Pancreas (tissue), 10 donors: ENCODE data around the gene SLC25A17. TPM values are rescaled to one million over a fixed set of nuclear protein-coding genes. Genes with fewer than 3 reads are reported as not detected.

Source experiments
- ATAC-seq, 4 donors: fragments of 200-7000 bp; cut with Tn5 transposase; one replicate each; pipeline versions ENCODE4 v1.8.0 to v1.9.1; 2020; ENCODE audit warnings: mild to moderate bottlenecking in 4 of 4, moderate library complexity in 4 of 4
- DNase-seq, 6 donors: peaks; one replicate each; pipeline ENCODE4 v3.0.0-alpha.2; 2020
- FAIRE-seq: peaks from 2 replicates; lab custom pipeline; 2012; peaks lifted over from hg19 to GRCh38; lab: Jason Lieb, UNC
- H3K27ac ChIP-seq, 4 donors: fragments of 200-600 bp; sonication (generic); 1 replicate in 3 of 4; 2 replicates in 1 of 4; pipeline versions ENCODE4 v1.5.0 to v1.8.0; 2020
- H3K27me3 ChIP-seq, 4 donors: fragments of 200-600 bp; one replicate each; pipeline ENCODE4 v1.8.0; 2021
- H3K36me3 ChIP-seq, 3 donors: fragments of 200-600 bp; sonication (generic) in 1 of 3; one replicate each; pipeline versions ENCODE4 v1.5.0 to v1.8.0; 2020 to 2021
- H3K4me1 ChIP-seq, 3 donors: fragments of 200-600 bp; one replicate each; pipeline ENCODE4 v1.8.0; 2021
- H3K4me3 ChIP-seq, 4 donors: fragments of 200-600 bp; sonication (generic) in 2 of 4; one replicate each; pipeline versions ENCODE4 v1.5.0 to v1.8.0; 2020 to 2021
- H3K9me3 ChIP-seq, 4 donors: fragments of 200-600 bp; one replicate each; pipeline ENCODE4 v1.8.0; 2021
- CTCF ChIP-seq, 4 donors: fragments of 200-600 bp; sonication (generic) in 3 of 4; IDR thresholded peaks; one replicate each; pipeline versions ENCODE4 v1.5.0 to v1.8.0; 2021; ENCODE audit warnings: antibody characterized with exemption in 4 of 4
- WGBS, 2 donors: extraction: QIAGEN DNeasy Blood & Tissue Kit; methylation state at CpG; one replicate each; pipeline ENCODE4 v1.1.7; 2013; 5-methylcytosine and 5-hydroxymethylcytosine counted together
- intact Hi-C, 3 donors: fragments of 100-400 bp; cut with DNase I; formaldehyde crosslinking; loops; one replicate each; pipeline versions ENCODE4 v1.11.1 to v1.14.2; 2022
- polyA plus RNA-seq, 2 donors: library from polyadenylated mRNA; stranded (reverse); fragments of 200-250 nt; gene quantifications; one replicate each; pipeline ENCODE4 v1.2.3, GENCODE V29; 2013
- total RNA-seq, 6 donors: library from RNA; stranded (reverse); fragmentation: NEBNext Ultra II Directional in 4 of 6; extraction: Animal tissue kit (Norgen Biotek cat#: 25700) in 4 of 6; gene quantifications; one replicate each; pipeline versions ENCODE4 v1.2.1 to v1.2.4, GENCODE V29; 2021 to 2023
- donor health status: healthy with polysubstance abuse.
- donor health status: DM: no; HTN: no; CAD: no; lungs with moderate emphysema.
- donor health status: DM: no; HTN: no; CAD: no.
- donor health status: control.
- donor health status: control.
- donor health status: Bipolar disorder and iron deficiency.
- donor health status: DM: yes; HTN: yes; CAD: no.
- donor health status: DM: no; HTN: no; CAD: no.
- donor health status: DM: no; HTN: no; CAD: no.
- donor health status: DM: yes; HTN: yes; CAD: no.

Gene SLC25A17
- total and polyA plus RNA-seq, 8 donors: 5.8 to 15.6 (median 8.5) TPM

DNA sequence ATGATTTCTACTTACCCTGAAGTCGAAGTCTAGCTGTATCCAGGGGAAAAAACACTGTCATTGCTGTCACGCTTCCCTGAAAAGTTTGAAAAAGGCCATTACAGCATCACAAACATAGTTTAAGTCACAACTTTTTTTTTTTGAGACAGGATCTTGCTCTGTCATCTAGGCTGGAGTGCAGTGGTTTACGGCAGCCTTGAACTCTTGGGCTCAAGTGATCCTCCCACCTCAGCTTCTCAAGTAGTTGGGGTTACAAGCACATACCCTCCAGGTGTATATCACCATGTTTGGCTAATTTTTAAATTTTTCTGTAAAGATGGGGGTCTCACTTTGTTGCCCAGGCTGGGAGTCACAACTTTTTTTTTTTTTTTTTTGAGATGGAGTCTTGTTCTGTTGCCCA is 20.1 kb downstream of the SLC25A17 start:
- ATAC-seq: no peak
- Histone ChIP-seq H3K4me3 (no peak overlapping the region), H3K4me1 (no peaks in the 10 kb centered on the region), H3K36me3 (no peaks in the 10 kb centered on the region), H3K27ac (no peak overlapping the region), H3K27me3 (no peaks in the 10 kb centered on the region), H3K9me3 (no peaks in the 10 kb centered on the region)
- TF ChIP-seq CTCF (IDR thresholded peaks at IDR 0.05): no peak
- 96 to 98% methylated on average over 3 of the region's 3 CpGs for WGBS, 2 donors
- intact Hi-C loops: no loop called here
- no peak for FAIRE-seq
- no peak for DNase-seq

DNA sequence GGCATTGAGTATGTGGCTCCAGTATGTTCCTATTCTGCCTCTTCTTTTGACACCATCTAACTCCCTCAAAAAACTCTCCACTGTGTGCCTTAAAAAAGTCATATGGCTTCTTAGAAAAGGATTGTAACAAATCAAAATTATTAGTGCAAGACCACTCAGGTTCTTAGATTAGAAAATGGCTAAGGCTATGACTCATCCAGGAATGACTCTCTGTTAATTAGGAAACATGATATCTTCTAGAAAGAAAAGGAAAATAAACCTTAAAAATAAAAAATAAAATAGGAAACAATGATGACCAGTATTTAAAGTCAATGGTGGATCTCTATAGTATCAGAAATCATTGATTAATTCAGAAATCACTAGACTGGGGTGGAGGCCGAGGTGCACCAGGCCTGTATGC is 21.7 kb downstream of the SLC25A17 start:
- ATAC-seq (no peak), FAIRE-seq (no peak), DNase-seq (no peak)
- no peak for TF ChIP-seq CTCF (IDR thresholded peaks at IDR 0.05)
- no peaks in the 10 kb centered on the region for H3K4me1 ChIP-seq
- intact Hi-C loops: no loop called here
- no peaks in the 10 kb centered on the region for H3K9me3 ChIP-seq
- no peaks in the 10 kb centered on the region for H3K27me3 ChIP-seq
- H3K36me3 ChIP-seq: no peaks in the 10 kb centered on the region
- H3K27ac ChIP-seq: no peak overlapping the region
- 74 to 81% methylated on average over 1 of the region's 1 CpG for WGBS, 2 donors
- H3K4me3 ChIP-seq: no peak overlapping the region

GRCh38 chr22:40792451-40792850 is 26.7 kb downstream of the SLC25A17 start:
- FAIRE-seq (no peak), DNase-seq (no peak), ATAC-seq (no peak)
- TF ChIP-seq CTCF (IDR thresholded peaks at IDR 0.05): no peak
- 79 to 80% methylated on average over 2 of the region's 2 CpGs for WGBS, 2 donors
- no peak overlapping the region for H3K27ac ChIP-seq
- intact Hi-C loops: no loop called here
- H3K4me3 ChIP-seq: no peak overlapping the region
- H3K27me3 ChIP-seq: no peaks in the 10 kb centered on the region
- H3K9me3 ChIP-seq: no peaks in the 10 kb centered on the region
- H3K36me3 ChIP-seq: no peaks in the 10 kb centered on the region
- H3K4me1 ChIP-seq: no peaks in the 10 kb centered on the region

GRCh38 chr22:40791241-40791640 is 27.9 kb downstream of the SLC25A17 start:
- ATAC-seq: no peak
- Histone ChIP-seq H3K4me1 (no peaks in the 10 kb centered on the region), H3K27ac (no peak overlapping the region), H3K4me3 (no peak overlapping the region), H3K9me3 (no peaks in the 10 kb centered on the region), H3K27me3 (no peaks in the 10 kb centered on the region), H3K36me3 (no peaks in the 10 kb centered on the region)
- no peak for FAIRE-seq
- DNase-seq: no peak
- TF ChIP-seq CTCF (IDR thresholded peaks at IDR 0.05): no peak
- intact Hi-C loops: no loop called here

DNA sequence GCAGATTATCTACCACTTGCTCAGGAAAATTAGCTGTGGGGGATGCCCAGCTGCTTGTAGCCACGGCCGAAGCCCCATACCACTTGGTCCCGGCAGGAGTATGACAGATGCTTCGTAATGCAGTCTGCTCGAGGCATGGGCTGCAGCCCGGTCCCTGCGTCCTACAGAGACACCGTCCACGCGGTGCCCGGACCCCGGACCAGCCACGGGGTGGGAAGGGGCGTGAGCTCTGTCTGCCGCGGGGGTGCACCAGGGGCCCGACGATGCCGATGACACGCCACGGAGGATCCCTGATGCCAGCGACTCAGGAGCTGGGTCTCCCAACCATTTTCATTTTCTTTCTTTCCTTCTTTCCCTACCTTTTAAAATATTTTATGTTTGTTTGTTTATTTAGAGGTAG is 30.0 kb downstream of the SLC25A17 start:
- ATAC-seq (no peak), FAIRE-seq (no peak), DNase-seq (peak in 1 of 6 donors; percentile 48)
- no peak overlapping the region for H3K27ac ChIP-seq
- H3K4me1 ChIP-seq: no peaks in the 10 kb centered on the region
- H3K27me3 ChIP-seq: no peaks in the 10 kb centered on the region
- WGBS, 2 donors: 97% methylated on average over 22 of the region's 22 CpGs
- intact Hi-C loops: no loop called here
- H3K9me3 ChIP-seq: no peaks in the 10 kb centered on the region
- no peak for TF ChIP-seq CTCF (IDR thresholded peaks at IDR 0.05)
- no peak overlapping the region for H3K4me3 ChIP-seq
- no peaks in the 10 kb centered on the region for H3K36me3 ChIP-seq
